K562 (cell line): ENCODE data around the gene BBX.

Experiments used
- BCL6 ChIP-seq: fragments of 250-450 bp; sonication (Bioruptor Pico); IDR thresholded peaks from 2 replicates; pipeline ENCODE4 v1.4.0; 2020
- BRF1 ChIP-seq: IDR thresholded peaks from 3 replicates; pipeline ENCODE4 v1.6.1; 2011; ENCODE audit warnings: borderline replicate concordance, mild to moderate bottlenecking; ENCODE audit not compliant: insufficient read length; ENCODE audit errors: extremely low read depth
- HDGF ChIP-seq: fragments of 450-650 bp; IDR thresholded peaks from 2 replicates; pipeline ENCODE4 v1.6.1; 2016
- HNRNPL ChIP-seq: fragments of 200-400 bp; formaldehyde crosslinking; IDR thresholded peaks from 2 replicates; pipeline ENCODE4 v1.6.1; 2017; ENCODE audit warnings: low read depth, mild to moderate bottlenecking, low read length
- ILK ChIP-seq: fragments of 450-650 bp; IDR thresholded peaks from 2 replicates; pipeline ENCODE4 v1.6.1; 2016; ENCODE audit warnings: missing genetic modification characterization, low read depth, mild to moderate bottlenecking, missing compliant biosample characterization, moderate library complexity, borderline replicate concordance
- KAT7 ChIP-seq: sonication (generic); formaldehyde crosslinking; IDR thresholded peaks from 2 replicates; pipeline ENCODE4 v1.8.0; 2022; ENCODE audit warnings: missing genetic modification reagents, mild to moderate bottlenecking, borderline replicate concordance
- NR2F6 ChIP-seq: fragments of 450-650 bp; formaldehyde crosslinking; IDR thresholded peaks from 2 replicates; pipeline ENCODE4 v1.4.0; 2020; ENCODE audit warnings: mild to moderate bottlenecking
- NRF1 ChIP-seq, 2 experiments: fragments of 450-650 bp; IDR thresholded peaks in 1 of 2; conservative IDR thresholded peaks in 1 of 2; 2 replicates each; pipeline ENCODE4 v1.6.1; 2014; ENCODE audit warnings: mild to moderate bottlenecking in 2 of 2
- RBM15 ChIP-seq: fragments of 200-400 bp; formaldehyde crosslinking; IDR thresholded peaks from 2 replicates; pipeline ENCODE4 v1.6.1; 2018; ENCODE audit warnings: mild to moderate bottlenecking, low read length, moderate library complexity; ENCODE audit not compliant: insufficient read depth
- ZBED1 ChIP-seq: IDR thresholded peaks from 2 replicates; pipeline ENCODE4 v1.6.1; 2014
- TF ChIP-seq, protein P1 (sequence below): IDR thresholded peaks from 3 replicates; pipeline ENCODE4 v1.6.1; 2011; ENCODE audit warnings: borderline replicate concordance, mild to moderate bottlenecking, moderate library complexity; ENCODE audit not compliant: insufficient read length; ENCODE audit errors: extremely low read depth

- TF ChIP-seq KAT7 (CRISPR knock-in tag), result no peak
- no peak for TF ChIP-seq HDGF
- TF ChIP-seq ZBED1, result no peak
- TF ChIP-seq BCL6 (CRISPR knock-in tag), result no peak
- TF ChIP-seq, protein P1, sequence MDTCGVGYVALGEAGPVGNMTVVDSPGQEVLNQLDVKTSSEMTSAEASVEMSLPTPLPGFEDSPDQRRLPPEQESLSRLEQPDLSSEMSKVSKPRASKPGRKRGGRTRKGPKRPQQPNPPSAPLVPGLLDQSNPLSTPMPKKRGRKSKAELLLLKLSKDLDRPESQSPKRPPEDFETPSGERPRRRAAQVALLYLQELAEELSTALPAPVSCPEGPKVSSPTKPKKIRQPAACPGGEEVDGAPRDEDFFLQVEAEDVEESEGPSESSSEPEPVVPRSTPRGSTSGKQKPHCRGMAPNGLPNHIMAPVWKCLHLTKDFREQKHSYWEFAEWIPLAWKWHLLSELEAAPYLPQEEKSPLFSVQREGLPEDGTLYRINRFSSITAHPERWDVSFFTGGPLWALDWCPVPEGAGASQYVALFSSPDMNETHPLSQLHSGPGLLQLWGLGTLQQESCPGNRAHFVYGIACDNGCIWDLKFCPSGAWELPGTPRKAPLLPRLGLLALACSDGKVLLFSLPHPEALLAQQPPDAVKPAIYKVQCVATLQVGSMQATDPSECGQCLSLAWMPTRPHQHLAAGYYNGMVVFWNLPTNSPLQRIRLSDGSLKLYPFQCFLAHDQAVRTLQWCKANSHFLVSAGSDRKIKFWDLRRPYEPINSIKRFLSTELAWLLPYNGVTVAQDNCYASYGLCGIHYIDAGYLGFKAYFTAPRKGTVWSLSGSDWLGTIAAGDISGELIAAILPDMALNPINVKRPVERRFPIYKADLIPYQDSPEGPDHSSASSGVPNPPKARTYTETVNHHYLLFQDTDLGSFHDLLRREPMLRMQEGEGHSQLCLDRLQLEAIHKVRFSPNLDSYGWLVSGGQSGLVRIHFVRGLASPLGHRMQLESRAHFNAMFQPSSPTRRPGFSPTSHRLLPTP, result no peak
- TF ChIP-seq NR2F6, result no peak
- TF ChIP-seq NRF1 (conservative IDR thresholded peaks at IDR 0.05 in 1 of 2, IDR thresholded peaks at IDR 0.05 in 1 of 2), result no peak
- no peak for TF ChIP-seq BRF1
- no peak for TF ChIP-seq RBM15
- no peak for TF ChIP-seq ILK (tag)
- no peak for TF ChIP-seq HNRNPL
Measured at GRCh38 chr3:107493134-107493533, 29.6 kb upstream of the BBX start.
